A673 (cell line): ENCODE data around the gene NUDCD3. TPM values are rescaled to one million over a fixed set of nuclear protein-coding genes. Genes with fewer than 3 reads are reported as not detected.

Source experiments
- BruUV-seq: library from RNA; stranded (reverse); fragments of 400-500 nt; replicated peaks from 2 replicates; lab custom pipeline; 2021; lab: Mats Ljungman, UMichigan
- CTCF ChIA-PET: fragments of 300-600 bp; sonication (Branson Sonifier 250); formaldehyde crosslinking; loops from one replicate; lab custom pipeline; 2022; ENCODE audit warnings: antibody characterized with exemption; lab: Charles Lee
- POLR2A ChIA-PET: fragments of 300-600 bp; sonication (Branson Sonifier 250); formaldehyde crosslinking; loops from one replicate; lab custom pipeline; 2022; ENCODE audit warnings: antibody characterized with exemption; ENCODE audit not compliant: low non-redundant PET; lab: Charles Lee
- DNase-seq: peaks from one replicate; pipeline ENCODE4 v3.0.0-alpha.2; 2015; ENCODE audit warnings: low spot score
- H3K27ac ChIP-seq: fragments of 200-600 bp; sonication (generic); 2 replicates; pipeline ENCODE4 v1.5.1; 2016; ENCODE audit warnings: mixed run types, low read depth, mild to moderate bottlenecking, mixed read lengths, antibody characterized with exemption, low read length; ENCODE audit not compliant: poor library complexity, severe bottlenecking
- H3K27me3 ChIP-seq: fragments of 200-600 bp; sonication (generic); replicated peaks from 2 replicates; pipeline ENCODE4 v1.6.1; 2017; ENCODE audit warnings: mixed run types, low read depth, mild to moderate bottlenecking, mixed read lengths, antibody characterized with exemption, low read length; ENCODE audit not compliant: insufficient read depth, poor library complexity
- H3K36me3 ChIP-seq: fragments of 200-600 bp; sonication (generic); 2 replicates; pipeline ENCODE4 v1.6.1; 2016; ENCODE audit warnings: mixed run types, mild to moderate bottlenecking, mixed read lengths, antibody characterized with exemption, low read length; ENCODE audit not compliant: insufficient read depth, poor library complexity, severe bottlenecking
- H3K4me1 ChIP-seq: fragments of 200-600 bp; sonication (generic); 2 replicates; pipeline ENCODE4 v1.6.1; 2017; ENCODE audit warnings: mixed run types, mild to moderate bottlenecking, mixed read lengths, antibody characterized with exemption, low read length; ENCODE audit not compliant: insufficient read depth, poor library complexity, severe bottlenecking
- H3K4me3 ChIP-seq: fragments of 200-600 bp; sonication (generic); 2 replicates; pipeline ENCODE4 v1.5.1; 2016; ENCODE audit warnings: low read depth, mixed run types, mild to moderate bottlenecking, mixed read lengths, low read length; ENCODE audit not compliant: poor library complexity, severe bottlenecking
- H3K9me3 ChIP-seq: fragments of 200-600 bp; sonication (generic); 2 replicates; pipeline ENCODE4 v1.6.1; 2016; ENCODE audit warnings: mixed run types, low read depth, mild to moderate bottlenecking, mixed read lengths, antibody characterized with exemption, low read length; ENCODE audit not compliant: poor library complexity, severe bottlenecking
- CTCF ChIP-seq: fragments of 300-800, 200-600 bp; sonication (generic); conservative IDR thresholded peaks from 2 replicates; pipeline ENCODE4 v1.5.1; 2017; ENCODE audit warnings: low read depth, mild to moderate bottlenecking, antibody characterized with exemption, low read length, moderate library complexity, mixed read lengths
- EZH2 ChIP-seq: fragments of 200-600 bp; sonication (generic); IDR thresholded peaks from 2 replicates; pipeline ENCODE4 v1.6.1; 2017; ENCODE audit warnings: borderline replicate concordance, low read depth, mild to moderate bottlenecking, mixed read lengths, antibody characterized with exemption, low read length; ENCODE audit not compliant: poor library complexity, severe bottlenecking
- intact Hi-C: fragments of 100-400 bp; cut with micrococcal nuclease; formaldehyde crosslinking; loops from one replicate; pipeline ENCODE4 v1.10.0; 2022; ENCODE audit not compliant: unreplicated experiment
- total RNA-seq: library from RNA; stranded (reverse); gene quantifications from 2 replicates; pipeline ENCODE4 v1.2.3, GENCODE V29; 2021

NUDCD3 gene
- total RNA-seq, 1 experiment from 2014 or later, result 119 TPM

- TF ChIP-seq EZH2 (no peak), CTCF (no peak)
- intact Hi-C loops, result no loop called here
- Histone ChIP-seq H3K9me3 (no peaks in the 10 kb centered on the region), H3K4me1 (no peaks in the 10 kb centered on the region), H3K27me3 (no peaks in the 10 kb centered on the region), H3K27ac (no peak overlapping the region), H3K36me3 (peaks cover 5% of the 10 kb centered on the region), H3K4me3 (no peak overlapping the region)
- CTCF ChIA-PET, result no interaction called here
- POLR2A ChIA-PET, result no interaction called here
- no TSS peak for BruUV-seq
- no peak for DNase-seq
Observed at GRCh38 chr7:44384586-44385433, 105.6 kb downstream of the NUDCD3 start.

GRCh38 chr7:44383566-44383965 lies 106.9 kb downstream of the NUDCD3 start:
- Histone ChIP-seq H3K36me3 (peaks cover 2% of the 10 kb centered on the region), H3K4me3 (no peak overlapping the region), H3K9me3 (no peaks in the 10 kb centered on the region), H3K4me1 (no peaks in the 10 kb centered on the region), H3K27ac (no peak overlapping the region), H3K27me3 (no peaks in the 10 kb centered on the region)
- intact Hi-C loops, result no loop called here
- POLR2A ChIA-PET, result no interaction called here
- no peak for DNase-seq
- TF ChIP-seq EZH2 (no peak), CTCF (no peak)
- BruUV-seq, result no TSS peak
- CTCF ChIA-PET, result no interaction called here

GRCh38 chr7:44382459-44383265 lies 107.8 kb downstream of the NUDCD3 start:
- intact Hi-C loops, result no loop called here
- BruUV-seq, result no TSS peak
- Histone ChIP-seq H3K27me3 (no peaks in the 10 kb centered on the region), H3K4me1 (no peaks in the 10 kb centered on the region), H3K27ac (no peak overlapping the region), H3K36me3 (peaks cover 2% of the 10 kb centered on the region), H3K4me3 (no peak overlapping the region), H3K9me3 (no peaks in the 10 kb centered on the region)
- DNase-seq, result no peak
- ChIA-PET CTCF (no interaction called here), POLR2A (no interaction called here)
- TF ChIP-seq EZH2 (no peak), CTCF (no peak)
